ENCODE data around the gene ZNF813. TPM values are rescaled to one million over a fixed set of nuclear protein-coding genes. Genes with fewer than 3 reads are reported as not detected.
"Not testable (repeated sequence)": the region's sequence is repeated elsewhere in the genome, so short reads cannot be mapped to it uniquely, and the experiment has no call there.

The ZNF813 gene
- polyA plus RNA-seq, 1 donor, result 2.6 TPM

DNA sequence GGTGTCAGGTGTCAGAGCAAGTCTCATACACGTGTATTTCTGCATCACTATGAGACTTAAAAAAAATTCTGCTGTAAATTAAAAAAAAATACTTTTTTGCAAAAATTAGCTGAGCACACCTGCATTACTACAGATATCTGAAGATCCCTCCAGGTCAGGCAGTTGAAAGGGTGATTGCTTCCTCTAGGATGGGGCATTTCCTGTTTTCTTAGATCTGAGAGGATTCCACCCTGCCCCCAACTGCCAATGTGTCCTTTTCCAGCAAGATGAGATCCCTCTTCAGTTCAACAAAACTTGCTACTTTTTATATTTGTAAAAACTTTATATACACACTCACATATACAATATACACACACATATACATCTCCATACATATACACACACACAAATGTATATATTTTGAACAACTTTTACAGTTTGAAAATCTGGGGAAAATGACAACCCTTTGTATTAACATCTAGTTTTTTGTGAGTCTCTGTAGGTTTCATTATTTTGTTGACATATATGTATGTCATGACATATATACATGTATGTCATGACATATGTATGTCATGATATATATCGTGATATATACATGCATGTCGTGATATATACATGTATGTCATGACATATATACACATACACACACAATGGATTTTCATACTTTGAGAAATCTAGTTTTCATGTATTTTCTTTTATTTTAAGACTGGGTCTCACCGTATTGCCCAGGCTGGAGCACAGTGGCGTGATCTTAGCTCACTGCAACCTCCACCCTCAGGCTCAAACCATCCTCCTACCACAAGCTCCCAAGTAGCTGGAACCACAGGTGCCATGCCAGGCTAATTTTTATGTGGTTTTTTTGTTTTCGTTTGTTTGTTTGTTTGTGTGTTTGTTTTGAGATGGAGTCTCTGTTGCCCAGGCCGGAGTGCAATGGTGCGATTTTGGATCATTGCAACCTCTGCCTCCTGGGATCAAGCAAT lies 17.8 kb downstream of the ZNF813 start:
- DNase-seq, result no peak

DNA sequence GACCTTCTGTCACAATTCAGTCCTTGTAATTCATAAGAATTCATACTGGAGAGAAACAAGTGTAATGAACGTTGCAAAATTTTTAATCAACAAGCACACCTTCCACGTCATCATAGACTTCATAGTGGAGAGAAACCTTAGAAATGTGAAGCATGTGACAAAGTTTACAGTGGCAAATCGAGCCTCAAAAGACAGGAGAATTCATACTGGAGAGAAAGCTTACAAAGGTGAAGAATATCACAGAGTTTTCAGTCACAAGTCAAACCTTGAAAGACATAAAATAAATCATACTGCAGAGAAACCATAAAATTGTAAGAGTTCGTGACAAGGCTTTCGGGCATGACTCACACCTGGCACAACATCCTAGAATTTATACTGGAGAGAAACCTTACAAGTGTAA lies 24.6 kb downstream of the ZNF813 start:
- no peak for DNase-seq

DNA sequence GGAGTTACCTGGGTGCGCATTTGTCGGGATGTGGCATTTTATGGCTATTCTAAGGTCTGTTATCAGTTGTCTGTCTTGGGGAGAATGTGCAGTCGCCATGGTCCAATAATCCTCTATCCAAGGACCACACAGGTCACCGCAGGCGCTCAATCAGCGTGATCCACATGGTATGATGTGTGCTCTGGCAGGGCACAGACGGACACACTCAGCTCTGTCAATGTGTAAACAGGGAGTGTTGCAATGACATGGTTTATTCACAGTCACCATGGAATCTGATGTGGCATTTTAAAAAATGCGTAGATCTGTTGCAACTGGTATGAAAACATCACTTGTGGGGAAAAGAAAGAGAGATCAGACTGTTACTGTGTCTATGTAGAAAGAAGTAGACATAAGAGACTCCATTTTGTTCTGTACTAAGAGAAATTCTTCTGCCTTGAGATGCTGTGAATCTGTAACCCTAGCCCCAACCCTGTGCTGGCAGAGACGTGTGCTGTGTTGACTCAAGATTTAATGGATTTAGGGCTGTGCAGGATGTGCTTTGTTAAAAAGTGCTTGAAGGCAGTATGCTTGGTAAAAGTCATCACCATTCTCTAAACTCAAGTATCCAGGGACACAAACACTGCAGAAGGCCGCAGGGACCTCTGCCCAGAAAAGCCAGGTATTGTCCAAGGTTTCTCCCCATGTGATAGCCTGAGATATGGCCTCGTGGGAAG lies 29.9 kb downstream of the ZNF813 start:
- DNase-seq, result not testable (repeated sequence)

DNA sequence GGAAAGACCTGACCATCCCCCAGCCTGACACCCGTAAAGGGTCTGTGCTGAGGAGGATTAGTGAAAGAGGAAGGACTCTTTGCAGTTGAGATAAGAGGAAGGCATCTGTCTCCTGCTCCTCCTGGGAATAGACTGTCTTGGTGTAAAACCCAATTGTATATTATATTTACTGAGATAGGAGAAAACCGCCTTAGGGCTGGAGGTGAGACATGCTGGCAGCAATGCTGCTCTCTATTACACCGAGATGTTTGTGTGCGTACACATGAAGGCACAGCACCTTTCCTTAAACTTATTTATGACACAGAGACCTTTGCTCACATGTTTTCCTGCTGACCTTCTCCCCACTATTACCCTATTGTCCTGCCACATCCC lies 30.5 kb downstream of the ZNF813 start:
- not testable (repeated sequence) for DNase-seq

DNA sequence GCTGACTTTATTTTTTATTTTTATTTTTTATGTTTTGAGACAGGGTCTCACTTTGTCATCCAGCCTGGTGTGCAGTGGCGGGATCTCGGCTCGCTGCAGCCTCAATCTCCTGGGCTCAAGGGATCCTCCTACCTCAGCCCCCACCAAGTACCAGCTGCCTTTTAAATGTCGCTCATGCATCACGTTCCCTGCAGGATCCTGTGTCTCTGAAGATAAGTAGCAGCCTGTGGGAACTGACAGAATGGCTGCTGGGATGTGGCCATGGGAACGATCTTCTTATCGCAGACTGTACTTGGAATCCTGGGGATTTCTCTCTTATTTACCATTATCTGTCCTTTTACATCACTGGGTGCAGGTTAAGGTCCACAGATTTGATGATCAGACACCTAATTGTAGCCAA lies 35.6 kb downstream of the ZNF813 start:
- DNase-seq, result not testable (repeated sequence)

DNA sequence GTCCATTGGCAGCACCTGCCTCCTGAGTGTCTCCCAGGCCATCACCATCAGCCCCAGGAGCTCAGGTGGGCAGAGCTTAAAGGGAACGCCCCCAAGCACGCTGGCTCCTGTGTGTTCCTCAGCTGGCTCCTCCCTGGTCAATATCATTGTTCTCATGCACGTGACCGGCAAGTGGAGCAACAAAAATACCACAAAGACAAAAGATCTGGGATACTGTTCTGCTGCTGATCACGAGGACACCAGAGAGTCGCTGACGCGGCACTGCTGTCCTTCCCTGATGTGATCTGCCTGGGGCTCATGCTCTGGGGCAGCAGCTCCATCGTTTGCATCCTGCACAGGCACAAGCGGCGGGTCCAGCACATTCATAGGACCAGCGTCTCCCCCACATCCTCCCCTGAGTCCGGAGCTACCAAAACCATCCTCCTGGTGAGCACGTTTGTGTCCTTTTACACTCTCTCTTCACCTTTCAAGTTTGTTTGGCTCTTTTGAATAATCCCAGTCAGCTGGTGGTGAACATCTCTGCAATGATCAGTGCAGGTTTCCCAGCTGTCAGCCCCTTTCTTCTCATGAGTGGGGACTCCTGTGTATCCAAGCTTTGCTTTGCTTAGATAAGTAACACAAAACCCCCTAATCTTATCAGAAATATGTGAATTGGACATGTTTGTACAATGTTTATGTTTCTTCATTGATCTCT lies 36.3 kb downstream of the ZNF813 start:
- DNase-seq, result not testable (repeated sequence)

DNA sequence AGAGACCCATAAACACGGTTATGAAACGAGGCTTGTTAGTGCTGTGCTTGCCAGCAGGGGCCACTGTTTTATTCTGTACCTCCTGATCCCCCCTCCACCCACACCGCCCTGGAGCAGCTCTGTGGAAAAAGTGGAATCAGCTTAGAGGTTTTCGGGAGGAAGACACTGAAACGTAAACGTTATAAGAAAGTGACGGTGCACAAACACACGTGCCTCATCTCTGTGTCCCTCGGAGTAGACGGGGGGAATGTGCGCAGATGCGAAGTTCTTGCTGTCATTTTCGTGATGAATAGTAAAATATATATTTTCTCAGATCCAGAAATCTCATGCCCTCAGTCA lies 36.8 kb downstream of the ZNF813 start:
- DNase-seq, result not testable (repeated sequence)

DNA sequence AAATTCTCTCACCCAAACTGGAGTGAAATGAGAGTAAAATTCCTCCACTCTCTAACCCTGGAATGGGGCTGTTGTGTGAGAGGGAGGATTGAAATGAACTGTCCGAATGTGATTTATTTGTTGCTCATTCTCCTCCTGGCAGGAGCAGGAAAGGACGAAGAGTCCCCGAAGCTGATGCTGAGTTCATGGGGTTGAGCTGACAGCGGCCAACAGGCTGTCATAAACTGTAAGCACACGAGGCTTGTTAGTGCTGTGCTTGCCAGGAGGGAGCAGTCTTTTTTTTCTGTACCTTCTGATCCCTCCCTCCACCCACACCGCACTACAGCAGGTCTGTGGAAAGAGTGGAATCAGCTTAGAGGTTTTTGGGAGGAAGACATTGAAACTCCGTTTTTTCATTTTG lies 37.4 kb downstream of the ZNF813 start:
- DNase-seq, result no peak

DNA sequence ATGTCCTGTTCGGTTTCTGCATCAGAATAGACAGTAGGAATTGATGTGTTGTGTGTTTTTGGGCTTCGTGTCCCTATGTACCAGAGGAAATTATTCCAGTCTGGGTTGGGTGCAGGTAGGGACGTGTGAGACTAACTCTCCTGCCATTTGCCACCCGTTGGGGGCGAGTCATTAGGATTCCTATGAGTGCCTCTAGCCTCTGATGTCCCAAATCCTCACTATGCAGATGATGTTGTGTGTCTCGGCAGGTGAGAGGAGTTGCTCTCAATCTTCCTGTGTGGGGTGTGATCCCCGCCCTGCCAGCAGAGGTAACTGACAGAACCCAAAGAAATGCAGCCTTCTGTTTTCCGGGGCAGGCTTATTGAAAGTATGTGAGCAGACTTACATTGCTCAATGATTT lies 39.2 kb downstream of the ZNF813 start:
- DNase-seq, result no peak

DNA sequence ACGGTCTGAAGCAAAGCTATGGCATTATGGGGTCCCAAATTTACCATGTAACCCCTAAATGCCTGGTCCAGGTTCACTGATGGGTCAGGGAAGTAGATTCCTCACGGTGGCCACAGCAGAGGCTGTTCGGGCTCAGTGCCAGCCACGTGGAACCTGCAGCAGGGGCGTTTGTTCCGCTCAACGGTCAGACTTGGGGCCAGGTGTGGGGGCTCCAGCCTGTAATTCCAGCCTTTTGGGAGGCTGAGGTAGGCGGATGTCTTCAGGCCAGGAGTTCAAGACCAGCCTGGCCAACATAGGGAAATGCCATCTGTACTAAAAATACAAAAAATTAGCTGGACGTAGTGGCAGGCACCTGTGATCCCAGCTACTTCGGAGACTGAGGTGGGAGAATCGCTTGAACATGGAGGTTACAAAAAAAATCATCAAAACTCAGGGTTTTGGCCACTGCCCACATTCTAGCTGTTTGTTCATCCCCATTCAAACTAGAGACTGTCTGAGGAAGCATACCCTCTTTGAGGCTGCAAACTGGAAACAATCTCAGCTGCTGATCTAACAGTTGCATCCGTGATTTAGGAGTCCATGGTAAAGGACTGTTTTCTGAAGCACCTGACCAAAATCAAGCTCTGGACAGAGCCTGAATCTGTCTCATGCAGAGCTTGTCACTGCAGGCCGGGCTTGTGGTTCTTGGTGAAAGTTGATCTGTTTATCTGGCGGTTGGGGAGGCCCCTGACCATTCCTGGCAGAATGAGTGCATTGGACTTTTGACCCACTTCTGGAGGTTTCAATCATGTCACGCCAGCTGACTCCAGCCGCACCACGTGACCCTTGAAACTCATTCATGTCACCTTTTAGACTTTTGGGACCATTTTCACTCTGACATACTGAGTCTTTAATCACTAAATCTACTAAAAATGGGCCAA lies 40.2 kb downstream of the ZNF813 start:
- no peak for DNase-seq

DNA sequence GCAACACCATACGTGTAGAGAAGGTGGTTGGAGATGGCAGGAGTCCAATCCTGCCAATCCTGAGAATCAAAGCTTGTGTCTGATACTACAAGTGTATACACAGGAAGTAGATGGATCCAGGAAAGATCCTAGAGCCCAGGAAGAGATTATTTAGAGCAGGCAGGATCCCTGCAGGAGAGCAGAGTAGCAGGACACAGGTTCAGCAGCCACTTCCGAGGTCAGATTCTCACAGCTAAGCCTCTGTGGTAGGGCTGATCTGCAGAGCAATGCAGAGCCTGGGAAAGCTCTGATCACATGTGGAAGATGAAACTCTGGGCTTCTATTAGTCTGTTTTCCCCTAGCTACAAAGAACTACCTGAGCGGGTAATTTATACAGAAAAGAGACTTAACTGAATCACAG lies 41.9 kb downstream of the ZNF813 start:
- DNase-seq, result no peak

DNA sequence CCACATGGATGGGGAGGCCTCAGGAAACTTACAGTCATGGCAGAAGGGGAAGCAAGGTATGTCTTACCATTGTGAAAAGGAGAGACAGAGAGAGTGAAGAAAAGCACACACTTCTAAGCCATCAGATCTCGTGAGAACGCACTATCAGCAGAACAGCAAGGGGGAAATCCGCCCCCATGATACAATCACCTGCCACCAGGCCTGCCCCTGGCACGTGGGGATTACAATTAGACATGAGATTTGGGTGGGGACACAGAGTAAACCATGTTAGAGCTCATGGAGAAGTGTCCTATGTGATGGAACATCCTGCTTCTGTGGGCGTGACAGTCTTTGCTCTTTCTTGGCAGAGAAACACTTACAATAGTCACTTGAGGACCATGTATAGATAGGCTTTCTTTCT lies 42.3 kb downstream of the ZNF813 start:
- DNase-seq, result no peak

DNA sequence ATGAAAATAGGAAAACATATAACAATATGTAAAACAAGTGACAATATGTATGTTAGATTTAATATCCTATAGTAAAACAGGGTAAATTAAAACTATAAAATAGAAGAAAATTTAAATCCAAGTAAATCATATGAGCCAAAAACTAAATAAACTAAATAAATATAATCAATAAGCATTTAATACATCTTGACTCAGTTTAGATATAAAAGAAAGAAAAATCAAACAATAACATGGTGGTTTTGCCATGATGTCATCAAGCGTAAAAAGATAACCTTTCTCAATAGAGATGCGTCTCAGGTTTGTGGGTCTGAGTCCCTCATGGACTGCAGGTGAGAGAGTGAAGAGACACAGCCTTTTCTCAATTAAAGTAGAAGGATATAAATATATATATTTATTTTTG lies 43.8 kb downstream of the ZNF813 start:
- no peak for DNase-seq

DNA sequence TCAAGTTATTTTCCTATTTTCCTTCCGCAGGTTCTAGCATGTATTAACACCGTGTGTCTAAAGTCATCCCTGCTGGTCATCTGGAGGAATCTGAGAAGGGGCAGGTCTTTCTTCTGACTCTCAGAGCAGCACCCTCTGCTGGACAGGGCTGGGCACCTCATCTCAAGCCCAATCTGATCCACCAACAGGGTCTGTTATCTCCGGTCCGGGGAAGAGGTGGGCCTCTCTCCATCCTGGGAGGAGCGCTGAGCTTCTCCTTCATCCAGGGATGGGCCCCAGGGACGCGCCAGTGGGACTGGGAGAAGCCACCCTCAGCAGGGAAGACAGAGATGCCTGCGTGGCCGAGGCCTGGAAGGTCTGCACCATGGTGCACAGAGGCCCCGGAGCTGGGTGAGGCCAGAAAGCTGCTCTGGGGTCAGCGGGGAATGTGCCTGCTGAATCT lies 44.4 kb downstream of the ZNF813 start:
- DNase-seq, result peak; percentile 24

DNA sequence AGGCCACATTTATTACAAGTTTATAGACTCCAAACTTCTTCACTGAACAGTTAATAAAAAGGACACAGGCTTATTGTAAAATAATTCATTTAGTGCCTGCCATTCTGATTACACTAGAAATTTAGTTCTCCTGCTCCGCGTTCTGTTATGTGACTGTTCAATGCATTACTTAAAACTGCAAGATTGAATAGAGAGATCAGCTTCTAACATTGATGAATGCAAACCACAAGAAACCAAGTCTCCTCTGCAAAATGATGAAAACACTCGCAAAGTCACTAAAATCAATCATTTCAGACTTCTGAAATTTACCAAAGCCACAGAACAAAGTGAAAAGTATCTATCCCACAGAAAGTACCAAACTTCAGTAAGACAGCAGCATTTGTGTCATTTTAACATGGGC lies 47.5 kb downstream of the ZNF813 start:
- not testable (repeated sequence) for DNase-seq

DNA sequence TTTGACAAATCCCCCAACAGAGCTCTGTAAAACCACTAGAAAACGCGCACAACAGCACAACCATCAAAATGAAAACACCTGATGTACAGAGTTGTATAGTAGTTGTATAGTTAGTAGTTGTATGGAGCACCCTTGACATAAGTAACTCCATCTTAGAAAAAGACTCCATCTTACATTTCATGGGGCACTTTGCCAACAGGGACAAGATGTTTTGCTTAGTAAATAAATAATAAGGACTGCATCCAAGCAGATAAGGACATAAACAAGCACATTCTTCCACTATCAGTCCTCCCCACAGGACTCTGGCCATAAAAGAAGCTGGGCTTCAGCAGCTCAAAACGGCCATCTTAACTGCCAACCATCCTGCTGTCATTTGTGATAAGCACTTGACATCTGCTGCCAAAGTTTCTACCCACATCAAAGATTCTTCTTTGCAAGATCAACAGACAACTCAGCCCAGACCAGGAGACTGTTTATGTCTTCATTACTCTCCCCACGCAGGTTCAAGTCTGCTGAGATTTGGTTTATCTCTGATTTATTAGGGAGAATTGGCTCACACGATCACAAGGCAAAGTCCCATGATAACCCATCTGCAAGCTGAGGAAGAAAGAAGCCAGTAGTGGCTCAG lies 49.7 kb downstream of the ZNF813 start:
- DNase-seq, result no peak

DNA sequence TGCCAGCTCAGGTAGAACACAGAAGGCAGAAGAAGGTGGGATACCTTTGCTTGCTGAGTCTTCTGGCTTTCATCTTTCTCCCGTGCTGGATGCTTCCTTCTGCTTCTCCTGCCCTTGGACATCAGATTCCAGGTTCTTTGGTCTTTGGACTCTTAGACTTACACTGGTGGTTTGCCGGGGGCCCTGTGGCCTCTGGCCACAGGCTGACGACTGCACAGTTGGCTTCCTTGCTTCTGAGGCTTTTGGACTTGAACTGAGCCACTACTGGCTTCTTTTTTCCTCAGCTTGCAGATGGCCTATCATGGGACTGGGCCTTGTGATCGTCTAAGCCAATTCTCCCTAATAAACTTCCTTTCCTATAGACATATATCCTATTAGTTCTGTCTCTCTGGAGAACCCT lies 50.6 kb downstream of the ZNF813 start:
- no peak for DNase-seq

DNA sequence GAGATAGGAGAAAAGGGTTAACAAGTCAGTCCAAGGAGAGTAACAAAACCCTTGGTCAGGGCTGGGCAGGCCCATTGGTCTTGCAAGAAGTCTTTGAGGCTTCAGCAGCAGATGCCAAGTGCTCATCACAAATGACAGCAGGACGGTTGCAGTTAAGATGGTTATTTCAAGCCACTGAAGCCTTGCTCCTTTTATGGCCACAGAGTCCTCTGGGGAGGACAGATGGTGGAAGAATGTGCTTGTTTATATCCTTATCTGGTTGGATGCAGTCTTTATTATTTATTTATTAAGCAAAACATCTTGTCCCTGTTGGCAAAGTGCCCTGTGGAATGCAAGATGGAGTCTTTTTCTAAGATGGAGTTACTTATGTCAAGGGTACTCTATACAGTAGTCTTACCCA lies 51.2 kb downstream of the ZNF813 start:
- DNase-seq, result no peak

DNA sequence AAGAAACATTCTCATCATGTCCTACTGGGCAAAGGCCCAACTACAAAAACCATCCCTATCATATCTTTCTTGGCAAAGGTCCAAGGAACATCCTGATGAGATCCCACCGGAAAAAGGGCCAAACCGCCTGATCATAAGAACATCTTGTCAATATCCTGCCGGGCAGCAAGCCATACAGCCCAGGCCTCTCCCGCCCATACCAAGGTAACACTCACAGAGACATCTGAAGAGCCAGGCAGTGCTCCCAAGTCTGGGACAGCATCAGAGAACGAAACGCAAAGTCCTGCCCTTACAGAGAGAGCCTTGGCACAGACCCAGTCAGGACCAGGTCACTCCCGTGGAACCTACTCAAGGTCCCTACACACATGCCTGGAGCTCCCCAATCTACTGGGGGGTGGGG lies 51.9 kb downstream of the ZNF813 start:
- DNase-seq, result peak; percentile 15

DNA sequence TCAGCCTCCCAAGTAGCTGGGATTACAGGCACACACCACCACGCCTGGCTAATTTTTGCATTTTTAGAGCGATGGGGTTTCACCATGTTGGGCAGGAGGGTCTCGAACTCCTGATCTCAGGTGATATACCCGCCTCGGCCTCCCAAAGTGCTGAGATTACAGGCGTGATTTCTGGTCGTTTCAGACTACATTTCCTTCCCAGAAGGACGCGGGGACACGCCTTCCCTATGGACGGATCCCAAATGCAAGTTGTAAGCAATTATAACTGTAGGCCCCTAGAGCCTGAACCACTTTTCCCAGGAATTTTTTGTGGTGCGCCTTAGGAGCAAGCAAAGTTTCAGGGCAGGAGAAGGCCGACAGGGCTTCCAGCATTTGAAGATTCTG lies 52.6 kb downstream of the ZNF813 start:
- no peak for DNase-seq

DNA sequence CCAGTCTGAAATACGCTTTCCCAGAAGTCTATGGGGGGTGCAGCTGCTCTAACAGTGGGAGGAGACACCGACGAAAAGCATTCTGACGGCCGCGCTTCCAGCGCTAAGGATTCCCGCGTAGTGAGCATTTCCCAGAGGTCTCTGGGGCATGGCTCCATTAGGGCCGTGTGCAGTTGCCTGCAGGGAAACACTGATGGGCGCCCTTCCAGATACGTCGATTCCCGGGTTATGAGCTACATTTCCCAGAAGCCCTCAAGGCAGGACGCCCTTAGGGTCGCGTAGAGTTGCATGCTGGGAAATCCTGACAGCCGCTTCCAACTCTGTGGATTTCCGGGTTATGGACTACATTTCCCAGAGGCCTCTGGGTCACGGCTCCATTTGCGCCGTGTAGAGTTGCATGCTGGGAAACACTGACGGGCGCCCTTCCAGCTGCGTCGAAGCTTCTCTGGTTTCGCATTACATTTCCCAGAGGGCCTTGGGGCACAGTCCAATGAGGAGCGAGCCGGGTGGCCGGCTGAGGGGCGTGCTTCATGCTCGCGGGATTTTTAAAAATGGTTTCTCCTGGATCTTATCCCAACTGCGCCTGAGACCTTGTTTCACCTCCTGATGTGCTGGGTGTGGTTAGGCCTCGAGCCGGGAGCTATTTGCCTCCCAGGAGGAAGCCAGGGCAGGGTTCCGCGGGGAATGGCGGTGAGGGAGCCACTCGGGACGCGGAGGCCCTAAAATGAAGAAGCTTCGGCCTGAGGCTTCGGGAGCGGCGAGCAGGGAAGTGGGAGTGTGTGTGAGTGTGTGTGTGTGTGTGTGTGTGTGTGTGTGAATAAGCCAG lies 53.2 kb downstream of the ZNF813 start:
- peak; percentile 99 for DNase-seq
